Left colon (tissue), 2 donors: Measurements from ENCODE around the gene SLC26A11. TPM values are rescaled to one million over a fixed set of nuclear protein-coding genes. Genes with fewer than 3 reads are reported as not detected.
"Not testable (repeated sequence)": the region's sequence is repeated elsewhere in the genome, so short reads cannot be mapped to it uniquely, and the experiment has no call there.

Experiments used
- ATAC-seq: fragments of 200-7000 bp; cut with Tn5 transposase; one replicate; pipeline ENCODE4 v1.9.1; 2020; ENCODE audit warnings: mild to moderate bottlenecking, moderate library complexity
- DNase-seq, 2 donors: peaks; one replicate each; pipeline ENCODE4 v3.0.0-alpha.2; 2020
- intact Hi-C, 2 donors: fragments of 100-400 bp; cut with DNase I in 1 of 2; cut with micrococcal nuclease in 1 of 2; formaldehyde crosslinking; loops; one replicate each; pipeline versions ENCODE4 v1.11.2 to v1.14.0; 2022; cut with DNase I, micrococcal nuclease
- total RNA-seq, 2 donors: library from RNA; stranded (reverse); fragmentation: NEBNext Ultra II Directional; extraction: Animal tissue kit (Norgen Biotek cat#: 25700); gene quantifications; one replicate each; pipeline ENCODE4 v1.2.1, GENCODE V29; 2021
- donor health status: DM: no; HTN: no; CAD: no.
- donor health status: DM: yes; HTN: yes; CAD: no.

The SLC26A11 gene
- total RNA-seq, 2 donors from 2014 or later: 9.4 to 10.0 TPM

GRCh38 chr17:80253631-80254395, 33.6 kb downstream of the SLC26A11 start:
- intact Hi-C loops: no loop called here
- ATAC-seq (no peak), DNase-seq (no peak)

- DNase-seq: peak; percentile 28 to 77
- intact Hi-C loops: no loop called here
Measured at GRCh38 chr17:80254396-80255251, 34.4 kb downstream of the SLC26A11 start.

GRCh38 chr17:80256034-80256350, 35.8 kb downstream of the SLC26A11 start:
- no peak for ATAC-seq
- intact Hi-C loops: no loop called here
- DNase-seq: no peak

More at GRCh38 chr17:80254396-80255251, 34.4 kb downstream of the SLC26A11 start:
- peak; percentile 74 for ATAC-seq

GRCh38 chr17:80257716-80258213, 37.5 kb downstream of the SLC26A11 start:
- intact Hi-C loops: no loop called here
- peak; percentile 57 to 71 for DNase-seq
- ATAC-seq: peak; percentile 55

DNA sequence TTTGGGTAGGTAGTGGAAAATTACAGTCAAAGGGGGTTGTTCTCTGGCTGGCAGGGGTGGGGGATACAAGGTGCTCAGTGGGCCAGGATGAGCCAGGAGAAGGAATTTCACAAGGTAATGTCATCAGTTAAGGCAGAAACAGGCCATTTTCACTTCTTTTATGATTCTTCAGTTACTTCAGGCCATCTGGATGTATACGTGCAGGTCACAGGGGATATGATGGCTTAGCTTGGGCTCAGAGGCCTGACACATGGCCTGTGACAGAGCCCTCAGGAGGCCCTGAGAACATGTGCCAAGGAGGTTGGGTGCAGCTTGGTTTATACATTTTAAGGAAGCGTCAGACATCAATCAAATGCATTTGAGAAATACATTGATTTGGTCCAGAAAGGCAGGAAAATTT, 38.1 kb downstream of the SLC26A11 start:
- ATAC-seq, intact Hi-C loops, DNase-seq: not testable (repeated sequence)

DNA sequence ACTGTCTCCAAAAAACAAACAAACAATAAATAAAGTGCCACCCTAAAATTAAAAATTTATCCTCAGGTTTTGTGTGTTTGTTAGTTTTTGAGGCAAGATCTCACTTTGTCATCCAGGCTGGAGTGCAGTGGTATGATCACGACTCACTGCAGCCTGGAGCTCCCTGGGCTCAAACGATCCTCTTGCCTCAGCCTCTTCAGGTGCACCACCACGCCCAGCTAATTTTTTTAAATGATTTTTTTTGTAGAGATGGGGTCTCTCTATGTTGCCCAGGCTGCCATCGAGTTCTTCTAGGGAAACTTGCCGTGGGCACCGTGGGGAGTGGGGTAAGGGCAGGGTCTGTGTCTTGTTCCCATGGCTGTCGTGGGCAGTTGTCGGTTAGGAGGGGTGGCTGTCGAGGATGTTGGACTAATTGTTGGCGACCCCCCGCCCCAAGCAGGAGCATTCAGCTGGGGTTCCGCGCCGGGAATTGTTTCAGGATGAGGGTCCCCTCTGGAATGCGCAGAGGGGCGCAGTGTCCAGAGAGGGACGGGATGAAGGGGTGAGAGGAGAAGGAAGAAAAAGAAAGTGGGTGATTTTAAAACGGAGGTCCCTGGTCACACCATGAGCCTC, 39.3 kb downstream of the SLC26A11 start:
- intact Hi-C loops: no loop called here

DNA sequence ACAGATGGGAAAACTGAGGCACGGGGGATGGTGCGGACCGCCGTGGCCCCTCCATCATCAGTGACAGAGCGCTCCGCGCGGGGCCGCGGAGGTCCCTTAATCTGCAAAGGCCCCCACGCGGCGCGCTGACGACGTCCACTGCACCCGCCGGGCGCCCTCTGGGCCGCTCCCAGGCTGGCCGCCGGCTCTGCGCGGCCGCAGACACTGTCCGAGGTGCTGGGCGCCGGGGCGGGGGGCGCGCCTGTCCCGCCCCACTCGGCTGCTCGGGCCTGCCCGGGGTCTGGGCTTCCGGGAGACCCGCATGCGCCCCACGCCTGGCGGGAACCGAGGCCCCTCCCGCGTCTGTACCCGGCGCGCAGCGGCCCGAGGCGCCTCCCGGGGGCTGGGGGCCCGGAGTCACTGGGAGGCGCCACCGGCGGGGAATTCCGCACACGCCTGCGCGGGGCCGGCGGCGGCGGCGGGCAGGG, 39.9 kb downstream of the SLC26A11 start:
- intact Hi-C loops: no loop called here
- peak; percentile 60 for ATAC-seq
- peak; percentile 72 to 79 for DNase-seq

More for the DNA sequence above, 39.3 kb downstream of the SLC26A11 start:
- DNase-seq (peak; percentile 44 to 49), ATAC-seq (no peak)

DNA sequence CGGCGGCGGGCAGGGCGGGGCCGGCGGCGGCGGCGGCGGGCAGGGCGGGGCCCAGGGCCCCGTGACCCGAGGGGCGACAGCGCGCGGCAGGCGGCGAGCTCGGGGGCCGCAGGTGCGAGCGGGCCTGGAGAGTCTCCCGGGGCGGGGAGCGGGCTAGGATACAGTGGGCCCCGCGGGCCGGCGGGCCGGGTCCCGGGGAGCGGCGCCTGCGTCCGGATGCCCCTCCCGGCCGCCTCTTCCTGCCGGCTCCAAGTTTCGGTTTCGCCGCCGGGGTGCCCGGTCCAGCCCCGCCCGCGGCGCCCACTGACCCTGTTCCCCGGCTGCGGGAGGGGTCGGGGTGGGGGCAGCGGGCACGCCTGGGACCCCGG, 40.5 kb downstream of the SLC26A11 start, which contains the start of gene RNF213:
RNF213 (plus strand) TSS at position 62 of the 368 bp plus-strand sequence. CDS start 2,830 bp downstream, outside the sequence.
- DNase-seq: peak; percentile 57 to 75
- peak; percentile 45 for ATAC-seq
- intact Hi-C loops: no loop called here

DNA sequence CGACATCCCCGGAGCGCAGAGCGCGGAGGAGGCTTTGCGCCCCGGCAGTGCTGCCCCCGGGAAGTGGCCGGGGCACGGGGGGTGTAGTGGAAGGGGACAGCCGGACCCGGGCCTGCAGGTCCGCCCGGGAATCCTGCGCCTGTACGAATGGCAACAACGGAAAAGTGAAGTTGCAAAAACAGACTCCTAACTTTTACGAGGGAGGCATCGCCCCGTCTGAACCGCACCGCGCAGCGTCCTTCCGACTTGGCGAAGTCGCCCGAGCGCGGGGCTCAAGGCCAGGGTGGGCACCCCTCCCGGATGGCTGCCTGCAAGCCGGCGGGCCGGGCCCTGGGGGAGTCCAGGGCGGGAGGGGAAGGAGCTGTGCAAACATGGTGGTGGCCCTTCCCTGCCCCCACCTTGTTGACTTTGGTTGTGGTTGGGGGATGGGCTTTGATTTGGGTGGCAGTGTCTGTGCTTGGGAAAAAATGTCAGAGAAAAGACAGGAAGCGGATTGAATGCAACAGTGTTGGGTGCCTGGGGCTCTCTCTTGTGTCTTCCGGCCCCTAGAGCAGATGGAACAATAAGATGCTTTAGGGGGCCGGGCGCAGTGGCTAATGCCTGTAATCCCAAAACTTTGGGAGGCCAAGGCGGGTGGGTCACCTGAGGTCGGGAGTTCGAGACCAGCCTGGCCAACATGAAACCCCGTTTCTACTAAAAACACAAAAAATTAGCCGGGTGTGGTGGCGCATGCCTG, 41.1 kb downstream of the SLC26A11 start:
- peak; percentile 69 to 73 for DNase-seq
- intact Hi-C loops: no loop called here
- ATAC-seq: peak; percentile 30

GRCh38 chr17:80261895-80262279, 41.7 kb downstream of the SLC26A11 start:
- ATAC-seq (no peak), DNase-seq (no peak)
- intact Hi-C loops: no loop called here

GRCh38 chr17:80262291-80262690, 42.1 kb downstream of the SLC26A11 start:
- DNase-seq (no peak), ATAC-seq (no peak)
- intact Hi-C loops: no loop called here

DNA sequence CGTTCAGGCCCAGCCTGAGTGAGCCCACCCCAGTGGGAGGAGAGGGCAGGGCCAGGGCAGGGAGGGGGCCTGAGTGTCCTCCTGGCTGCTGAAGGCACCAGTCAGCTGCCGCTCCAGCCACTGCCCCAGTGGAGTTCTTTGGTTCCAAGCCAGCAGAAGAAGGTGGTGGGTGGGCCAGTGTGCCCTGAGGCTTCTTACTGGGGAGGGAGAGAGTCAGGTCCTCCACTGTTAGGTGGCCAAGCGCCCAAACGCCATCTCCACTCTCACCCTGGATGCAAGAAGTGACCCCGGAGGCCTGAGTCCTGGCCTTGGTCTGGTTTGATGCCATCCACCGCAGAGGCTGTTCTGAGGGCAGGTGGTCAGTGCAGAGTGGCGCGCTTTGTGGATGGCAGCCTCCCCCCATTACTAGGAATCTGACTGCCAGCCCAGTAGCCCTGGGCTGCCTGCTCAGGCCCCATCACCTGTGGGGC, 42.6 kb downstream of the SLC26A11 start:
- DNase-seq (peak in 1 of 2 donors; percentile 30), ATAC-seq (no peak)
- intact Hi-C loops: no loop called here

GRCh38 chr17:80263253-80264204, 43.3 kb downstream of the SLC26A11 start:
- ATAC-seq: peak; percentile 71
- peak; percentile 92 to 95 for DNase-seq
- intact Hi-C loops: no loop called here

DNA sequence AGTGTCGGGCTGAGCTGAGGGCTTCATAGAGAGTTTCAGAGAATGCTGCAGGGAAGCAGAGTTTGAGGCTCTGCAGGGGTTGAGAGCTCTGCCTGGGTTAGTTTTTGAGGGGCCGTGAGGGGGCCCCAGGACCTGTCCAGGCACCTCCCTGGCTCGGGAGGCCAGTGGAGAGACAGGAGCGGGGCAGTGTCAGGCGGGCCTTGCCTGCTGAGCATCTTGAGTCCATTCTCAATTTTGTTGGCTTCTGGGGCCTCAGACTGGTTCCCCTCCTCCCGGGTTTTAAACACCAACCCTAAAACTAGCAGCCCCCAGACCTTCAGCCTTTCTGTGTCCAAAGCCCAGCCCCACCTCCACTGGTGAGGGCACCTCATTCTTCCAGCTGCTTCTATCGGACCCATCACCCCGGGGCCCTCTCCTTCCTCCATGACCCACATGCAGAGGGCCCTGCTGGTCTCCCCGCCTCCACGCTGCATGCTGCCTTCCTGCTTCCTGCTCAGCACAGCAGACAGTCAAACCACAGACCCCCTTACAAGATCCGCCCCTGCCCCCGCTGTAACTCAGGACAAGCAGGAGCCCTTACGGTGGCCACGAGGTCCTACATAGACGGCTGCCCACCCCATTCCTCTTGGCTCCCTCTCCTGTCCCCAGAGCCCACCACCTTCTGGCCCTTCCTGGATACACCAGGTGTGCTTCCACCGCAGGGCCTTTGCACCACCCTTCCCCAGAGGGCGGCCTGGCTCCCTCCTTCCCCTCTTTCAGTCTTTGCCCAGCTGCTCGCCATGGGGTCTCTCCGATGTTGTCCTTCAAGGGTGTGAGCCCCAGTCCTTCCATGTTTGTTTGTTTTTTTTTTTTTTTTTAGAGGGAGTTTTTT, 44.2 kb downstream of the SLC26A11 start:
- intact Hi-C loops: no loop called here
- ATAC-seq: no peak
- DNase-seq: peak in 1 of 2 donors; percentile 49

DNA sequence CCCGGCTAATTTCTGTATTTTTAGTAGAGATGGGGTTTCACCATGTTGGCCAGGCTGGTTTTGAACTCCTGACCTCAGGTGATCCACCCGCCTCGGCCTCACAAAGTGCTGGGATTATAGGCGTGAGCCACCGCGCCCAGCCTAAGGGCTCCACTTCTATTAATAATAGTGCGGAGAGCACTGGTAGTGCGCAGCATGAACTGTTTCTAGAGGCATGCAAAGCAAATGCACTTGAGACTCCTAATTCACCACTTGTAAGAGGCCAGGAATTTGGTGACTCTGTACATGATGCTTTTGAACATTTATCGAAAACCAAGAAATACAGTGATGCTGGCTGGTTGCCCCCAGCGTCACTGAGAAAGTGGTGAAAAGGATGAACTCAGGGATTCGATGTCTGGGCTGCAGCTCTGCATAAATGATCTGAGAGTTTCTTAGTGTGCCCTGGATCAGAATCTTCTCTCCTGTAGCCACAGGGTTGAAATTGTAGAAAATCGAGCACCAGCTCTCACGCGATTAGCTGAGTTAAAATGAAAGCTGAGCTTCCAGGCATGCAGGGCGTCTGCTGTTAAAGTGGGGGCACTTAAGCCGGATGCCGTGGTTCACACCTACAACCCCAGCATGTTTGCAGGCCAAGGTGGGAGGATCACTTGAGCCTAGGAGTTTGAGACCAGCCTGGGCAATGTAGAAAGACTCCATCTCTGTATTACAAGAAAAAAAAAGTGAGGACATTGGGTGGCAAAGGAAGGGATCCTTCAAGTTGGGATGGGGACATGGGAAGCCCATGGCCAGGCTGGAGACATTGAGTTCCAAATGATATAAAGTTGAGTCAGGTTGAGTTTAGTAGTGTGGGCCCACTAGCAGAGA, 45.2 kb downstream of the SLC26A11 start:
- intact Hi-C loops: no loop called here
- ATAC-seq (no peak), DNase-seq (no peak)

GRCh38 chr17:80267391-80267790, 47.2 kb downstream of the SLC26A11 start:
- DNase-seq: no peak
- no peak for ATAC-seq
- intact Hi-C loops: no loop called here
